ENCODE data around the gene PRKAG2.
"Not testable (repeated sequence)": the region's sequence is repeated elsewhere in the genome, so short reads cannot be mapped to it uniquely, and the experiment has no call there.

Gene PRKAG2

DNA sequence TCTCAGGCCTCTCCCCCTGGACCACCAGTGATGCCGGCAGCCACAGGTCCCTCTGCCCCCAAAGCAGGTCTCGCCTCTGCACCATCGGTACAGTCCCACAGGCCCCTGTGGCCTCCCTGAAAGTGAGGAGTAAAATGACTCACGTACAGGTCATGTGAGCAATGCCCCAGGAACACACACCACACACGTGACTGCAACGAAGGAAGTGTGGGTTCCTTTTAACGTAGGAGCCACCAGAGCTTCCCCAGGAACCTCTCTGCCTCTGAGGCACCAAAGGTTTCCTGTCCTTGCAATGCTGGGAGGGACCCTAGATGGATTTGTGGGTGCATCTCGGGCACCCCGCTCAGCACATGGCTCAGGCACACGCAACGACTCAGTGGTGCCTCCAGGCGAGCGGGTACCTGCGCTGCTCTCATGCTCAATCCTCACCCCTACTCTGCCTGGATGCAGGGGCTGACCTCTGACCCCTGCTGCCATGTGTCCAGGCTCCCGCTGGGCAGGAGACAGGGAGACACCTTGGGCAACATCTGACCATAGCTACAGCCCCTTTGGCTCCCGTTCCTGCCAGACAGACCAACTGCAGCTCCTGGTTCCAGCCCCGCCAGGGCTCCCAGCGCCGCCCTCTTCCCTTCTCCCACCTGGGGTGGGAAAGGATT, 120.7 kb downstream of the PRKAG2 start:
- no peak for FAIRE-seq
- no peak for DNase-seq (ENCODE audit: insufficient read length, low spot score)
- TF ChIP-seq SPI1 (IDR thresholded peaks at IDR 0.05; ENCODE audit: low read depth, low read length) = no peak
- TF ChIP-seq POLR2AphosphoS5 (IDR thresholded peaks at IDR 0.05; ENCODE audit: low read depth, low read length) = no peak
- TF ChIP-seq POU2F2 (IDR thresholded peaks at IDR 0.05; ENCODE audit: low read depth, low read length) = no peak
- TF ChIP-seq POLR2A (IDR thresholded peaks at IDR 0.05; ENCODE audit: low read depth, low read length) = no peak
- no peak for TF ChIP-seq PAX5 (IDR thresholded peaks at IDR 0.05; ENCODE audit: insufficient read depth, low read length, severe bottlenecking)
- TF ChIP-seq TAF1 (IDR thresholded peaks at IDR 0.05; ENCODE audit: low read depth, low read length) = no peak

DNA sequence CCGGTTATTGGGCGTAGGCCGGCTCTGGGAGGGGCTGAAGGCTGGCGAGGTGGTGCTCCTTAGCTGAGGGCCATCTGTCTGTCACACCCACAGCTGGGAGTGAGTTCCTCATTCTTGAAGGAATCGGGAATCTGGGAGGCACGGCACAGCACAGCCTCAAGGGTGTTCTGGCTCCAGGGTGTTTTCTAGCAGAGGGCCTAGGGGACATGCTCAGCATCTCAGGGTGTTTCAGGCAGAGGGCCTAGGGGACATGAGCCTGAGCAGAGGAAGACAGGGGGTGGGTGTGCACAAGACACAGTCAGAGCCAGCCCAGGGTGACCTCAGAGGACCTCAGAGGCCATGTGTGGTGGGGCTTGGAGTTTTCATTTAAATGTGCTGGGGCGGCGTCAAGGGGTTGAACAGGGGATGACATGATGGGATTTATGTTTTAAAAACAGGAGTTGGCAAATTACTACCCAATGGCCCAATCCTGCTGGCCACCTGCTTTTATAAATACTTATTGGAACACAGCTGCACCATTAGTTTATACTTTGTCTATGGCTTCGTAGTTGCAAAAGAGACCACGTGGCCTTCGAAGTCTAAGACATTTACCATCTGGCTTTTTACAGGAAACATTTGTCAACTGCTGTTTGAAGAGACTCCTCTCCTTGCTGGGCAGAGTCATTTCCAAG, 121.6 kb downstream of the PRKAG2 start:
- TF ChIP-seq POLR2A (IDR thresholded peaks at IDR 0.05; ENCODE audit: low read depth, low read length) = no peak
- TF ChIP-seq POLR2AphosphoS5 (IDR thresholded peaks at IDR 0.05; ENCODE audit: low read depth, low read length) = no peak
- TF ChIP-seq TAF1 (IDR thresholded peaks at IDR 0.05; ENCODE audit: low read depth, low read length) = no peak
- TF ChIP-seq POU2F2 (IDR thresholded peaks at IDR 0.05; ENCODE audit: low read depth, low read length) = no peak
- no peak for TF ChIP-seq SPI1 (IDR thresholded peaks at IDR 0.05; ENCODE audit: low read depth, low read length)
- TF ChIP-seq PAX5 (IDR thresholded peaks at IDR 0.05; ENCODE audit: insufficient read depth, low read length, severe bottlenecking) = no peak
- no peak for FAIRE-seq
- no peak for DNase-seq (ENCODE audit: insufficient read length, low spot score)

DNA sequence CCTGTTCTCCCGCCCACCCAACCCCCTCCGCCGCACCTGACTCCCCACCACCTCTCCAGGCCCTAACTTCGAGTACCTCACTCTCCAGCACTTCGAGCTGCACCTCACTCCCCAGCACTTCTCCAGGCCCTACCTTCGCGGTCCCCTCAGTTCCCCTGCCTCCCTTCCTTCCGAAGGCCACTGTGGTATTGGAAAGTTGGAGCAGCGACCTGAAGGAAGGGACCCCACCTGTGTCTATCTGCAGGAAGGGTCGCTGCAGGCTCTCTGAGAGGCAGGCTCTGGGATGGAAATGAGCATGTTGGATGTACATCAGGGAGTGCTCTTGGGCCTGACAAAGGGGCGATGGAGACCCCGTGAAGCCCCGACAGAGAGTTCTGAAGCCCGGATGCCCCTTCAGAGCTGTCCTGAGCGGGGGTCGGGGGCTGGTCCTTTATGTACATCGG, 122.2 kb downstream of the PRKAG2 start:
- TF ChIP-seq PAX5 (IDR thresholded peaks at IDR 0.05; ENCODE audit: insufficient read depth, low read length, severe bottlenecking) = no peak
- no peak for TF ChIP-seq POU2F2 (IDR thresholded peaks at IDR 0.05; ENCODE audit: low read depth, low read length)
- TF ChIP-seq SPI1 (IDR thresholded peaks at IDR 0.05; ENCODE audit: low read depth, low read length) = no peak
- no peak for TF ChIP-seq POLR2AphosphoS5 (IDR thresholded peaks at IDR 0.05; ENCODE audit: low read depth, low read length)
- TF ChIP-seq POLR2A (IDR thresholded peaks at IDR 0.05; ENCODE audit: low read depth, low read length) = no peak
- no peak for TF ChIP-seq TAF1 (IDR thresholded peaks at IDR 0.05; ENCODE audit: low read depth, low read length)
- DNase-seq (ENCODE audit: insufficient read length, low spot score) (no peak), FAIRE-seq (no peak)

DNA sequence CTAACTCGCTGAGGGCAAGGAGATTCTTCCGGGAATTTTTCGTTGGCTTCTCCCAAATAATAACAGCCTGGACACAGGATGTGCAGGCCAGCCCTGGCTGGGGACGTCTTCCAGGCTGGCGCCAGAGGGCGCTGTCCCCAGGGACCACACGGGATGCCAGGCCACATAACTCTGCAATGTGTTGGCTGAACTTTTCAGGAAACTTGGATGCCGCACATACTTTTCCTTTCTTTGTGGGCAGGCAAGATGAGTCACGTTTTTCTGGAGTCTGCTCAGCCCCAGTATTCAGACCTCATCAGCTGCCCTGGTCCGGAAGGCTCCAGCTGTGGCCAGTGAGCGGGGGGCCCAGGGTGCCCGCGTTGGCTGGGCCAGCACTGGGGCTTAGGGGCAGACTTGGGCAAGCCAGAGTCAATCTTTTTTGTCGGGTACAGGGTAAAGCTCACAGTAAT, 122.7 kb downstream of the PRKAG2 start:
- DNase-seq (ENCODE audit: insufficient read length, low spot score) = peak; percentile 59
- no peak for TF ChIP-seq POLR2A (IDR thresholded peaks at IDR 0.05; ENCODE audit: low read depth, low read length)
- no peak for TF ChIP-seq POLR2AphosphoS5 (IDR thresholded peaks at IDR 0.05; ENCODE audit: low read depth, low read length)
- no peak for TF ChIP-seq SPI1 (IDR thresholded peaks at IDR 0.05; ENCODE audit: low read depth, low read length)
- TF ChIP-seq TAF1 (IDR thresholded peaks at IDR 0.05; ENCODE audit: low read depth, low read length) = no peak
- no peak for TF ChIP-seq PAX5 (IDR thresholded peaks at IDR 0.05; ENCODE audit: insufficient read depth, low read length, severe bottlenecking)
- no peak for TF ChIP-seq POU2F2 (IDR thresholded peaks at IDR 0.05; ENCODE audit: low read depth, low read length)
- FAIRE-seq = no peak

DNA sequence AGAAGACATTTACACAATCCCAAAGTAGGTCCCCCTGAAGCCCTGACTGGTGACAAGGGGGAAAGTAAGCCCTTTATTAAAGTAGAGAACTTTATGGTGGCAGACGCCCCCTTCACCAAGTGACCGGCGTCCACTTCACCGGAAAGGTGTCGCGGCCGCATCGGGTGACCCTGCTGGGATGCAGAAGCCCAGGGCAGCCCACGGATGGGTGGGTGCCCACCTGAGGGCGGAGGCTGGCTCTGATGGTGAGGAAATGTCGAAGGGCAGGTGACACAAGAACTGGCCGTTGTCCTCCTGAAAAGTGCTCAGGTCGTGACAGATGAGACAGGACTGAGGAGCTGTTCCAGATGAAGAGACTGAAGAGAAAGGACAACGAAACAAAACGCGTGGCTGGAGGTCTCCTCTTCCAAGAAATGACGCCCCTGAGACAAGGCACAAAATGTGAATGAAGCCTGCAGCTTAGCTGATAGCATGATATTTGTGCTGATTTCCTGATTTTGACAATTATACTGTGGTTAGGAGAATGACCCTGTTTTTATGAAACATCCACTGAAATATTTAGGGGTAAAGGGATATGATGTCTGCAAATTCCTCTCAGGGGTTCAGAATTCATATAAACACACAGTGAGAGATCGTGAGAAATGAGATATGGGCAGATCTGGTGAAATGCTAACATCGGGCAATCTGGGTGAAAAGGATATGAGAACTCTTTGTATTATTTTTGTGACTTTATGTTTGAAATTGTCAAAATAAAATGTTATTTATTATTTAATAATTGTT, 123.9 kb downstream of the PRKAG2 start:
- FAIRE-seq (no peak), DNase-seq (ENCODE audit: insufficient read length, low spot score) (no peak)
- TF ChIP-seq POLR2AphosphoS5 (IDR thresholded peaks at IDR 0.05; ENCODE audit: low read depth, low read length) (no peak), TAF1 (IDR thresholded peaks at IDR 0.05; ENCODE audit: low read depth, low read length) (no peak), POU2F2 (IDR thresholded peaks at IDR 0.05; ENCODE audit: low read depth, low read length) (no peak), POLR2A (IDR thresholded peaks at IDR 0.05; ENCODE audit: low read depth, low read length) (no peak), PAX5 (IDR thresholded peaks at IDR 0.05; ENCODE audit: insufficient read depth, low read length, severe bottlenecking) (no peak), SPI1 (IDR thresholded peaks at IDR 0.05; ENCODE audit: low read depth, low read length) (no peak)

DNA sequence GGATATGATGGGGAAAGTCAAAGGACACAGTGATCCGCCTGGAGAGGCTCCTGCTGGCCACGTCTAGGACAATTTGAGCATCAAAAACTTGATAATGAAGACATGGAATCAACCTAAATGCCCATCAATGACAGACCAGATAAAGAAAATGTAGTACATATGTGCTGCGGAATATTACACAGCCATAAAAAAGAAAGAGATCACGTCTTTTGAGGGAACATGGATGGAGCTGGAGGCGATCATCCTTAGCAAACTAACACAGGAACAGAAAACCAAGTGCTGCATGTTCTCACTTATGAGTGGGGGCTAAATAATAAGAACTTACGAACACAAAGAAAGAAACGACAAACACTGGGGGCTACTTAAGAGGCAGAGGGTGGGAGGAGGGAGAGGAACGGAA, 124.9 kb downstream of the PRKAG2 start:
- TF ChIP-seq POLR2A (IDR thresholded peaks at IDR 0.05; ENCODE audit: low read depth, low read length) (no peak), SPI1 (IDR thresholded peaks at IDR 0.05; ENCODE audit: low read depth, low read length) (no peak), PAX5 (IDR thresholded peaks at IDR 0.05; ENCODE audit: insufficient read depth, low read length, severe bottlenecking) (no peak), TAF1 (IDR thresholded peaks at IDR 0.05; ENCODE audit: low read depth, low read length) (no peak), POU2F2 (IDR thresholded peaks at IDR 0.05; ENCODE audit: low read depth, low read length) (no peak), POLR2AphosphoS5 (IDR thresholded peaks at IDR 0.05; ENCODE audit: low read depth, low read length) (no peak)
- DNase-seq (ENCODE audit: insufficient read length, low spot score) (no peak), FAIRE-seq (no peak)

DNA sequence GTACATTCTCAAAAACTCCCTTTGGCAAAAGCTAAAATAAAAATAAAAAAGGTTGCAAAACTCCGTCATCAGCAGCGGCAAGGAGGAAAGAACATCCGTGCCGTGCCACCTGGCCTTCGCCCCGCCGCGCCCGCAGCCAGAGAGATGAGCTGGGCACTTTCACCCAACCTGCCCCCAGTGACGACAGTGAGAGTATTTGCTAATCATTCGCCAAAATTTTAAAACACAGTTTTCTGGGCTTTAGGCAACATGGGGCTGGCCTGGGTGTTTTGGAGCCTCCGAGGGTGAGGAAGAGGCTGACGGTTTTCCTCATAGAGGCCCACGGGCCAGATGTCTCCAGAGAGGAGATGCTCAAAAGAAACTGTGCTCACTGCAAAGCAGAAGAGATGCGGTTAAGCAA, 128.2 kb downstream of the PRKAG2 start:
- no peak for DNase-seq (ENCODE audit: insufficient read length, low spot score)
- TF ChIP-seq POLR2A (IDR thresholded peaks at IDR 0.05; ENCODE audit: low read depth, low read length) (no peak), PAX5 (IDR thresholded peaks at IDR 0.05; ENCODE audit: insufficient read depth, low read length, severe bottlenecking) (no peak), SPI1 (IDR thresholded peaks at IDR 0.05; ENCODE audit: low read depth, low read length) (no peak), POLR2AphosphoS5 (IDR thresholded peaks at IDR 0.05; ENCODE audit: low read depth, low read length) (no peak), TAF1 (IDR thresholded peaks at IDR 0.05; ENCODE audit: low read depth, low read length) (no peak), POU2F2 (IDR thresholded peaks at IDR 0.05; ENCODE audit: low read depth, low read length) (no peak)
- no peak for FAIRE-seq

DNA sequence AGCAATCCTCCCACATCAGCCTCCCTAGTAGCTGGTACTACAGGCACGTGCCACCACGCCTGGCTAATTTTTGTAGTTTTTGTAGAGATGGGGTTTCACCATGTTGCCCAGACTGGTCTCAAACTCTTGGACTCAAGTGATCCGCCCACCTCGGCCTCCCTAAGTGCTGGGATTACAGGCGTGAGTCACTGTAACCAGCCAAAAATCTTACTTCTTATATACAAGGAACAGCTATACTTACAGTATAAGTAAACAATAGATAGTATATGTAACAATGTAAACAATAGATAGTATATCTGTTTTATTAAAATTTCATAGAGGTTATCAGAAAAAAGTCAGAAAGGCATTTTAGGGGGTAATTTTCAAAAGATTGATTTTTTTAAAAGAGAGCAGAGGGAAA, 128.9 kb downstream of the PRKAG2 start:
- not testable (repeated sequence) for FAIRE-seq; DNase-seq (ENCODE audit: insufficient read length, low spot score)

DNA sequence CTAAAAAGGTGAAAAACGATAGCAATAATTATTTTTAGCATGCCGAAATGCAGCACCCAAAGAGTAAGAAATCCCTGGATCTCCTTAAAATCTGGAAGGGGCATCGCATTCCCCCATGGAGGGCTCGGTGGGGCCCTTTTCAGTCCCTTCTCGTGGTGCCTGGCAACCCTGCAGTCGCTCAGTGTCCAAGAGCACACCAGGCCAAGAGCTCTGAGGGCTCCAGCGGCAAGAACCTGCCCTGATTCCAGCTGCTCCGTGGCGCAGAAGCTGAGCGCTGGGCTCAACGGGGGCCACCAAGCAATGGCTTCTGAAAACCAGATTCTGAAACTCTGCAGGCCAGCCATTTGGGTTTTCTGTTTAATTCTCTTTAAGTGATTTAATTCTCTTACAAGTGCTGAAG, 131.2 kb downstream of the PRKAG2 start:
- FAIRE-seq (no peak), DNase-seq (ENCODE audit: insufficient read length, low spot score) (no peak)
- TF ChIP-seq SPI1 (IDR thresholded peaks at IDR 0.05; ENCODE audit: low read depth, low read length) = no peak
- no peak for TF ChIP-seq PAX5 (IDR thresholded peaks at IDR 0.05; ENCODE audit: insufficient read depth, low read length, severe bottlenecking)
- TF ChIP-seq POU2F2 (IDR thresholded peaks at IDR 0.05; ENCODE audit: low read depth, low read length) = no peak
- no peak for TF ChIP-seq POLR2A (IDR thresholded peaks at IDR 0.05; ENCODE audit: low read depth, low read length)
- no peak for TF ChIP-seq POLR2AphosphoS5 (IDR thresholded peaks at IDR 0.05; ENCODE audit: low read depth, low read length)
- no peak for TF ChIP-seq TAF1 (IDR thresholded peaks at IDR 0.05; ENCODE audit: low read depth, low read length)

All from GM12891 (cell line).